K562 (cell line): Measurements from ENCODE around the gene PTPRM. TPM values are rescaled to one million over a fixed set of nuclear protein-coding genes. Genes with fewer than 3 reads are reported as not detected.

Experiments
- ATAC-seq: fragments of 200-7000 bp; cut with Tn5 transposase; 3 replicates; pipeline ENCODE4 v1.9.1; 2020; ENCODE audit warnings: moderate library complexity
- BruUV-seq: library from RNA; stranded (reverse); fragments of 400-500 nt; replicated peaks from 2 replicates; lab custom pipeline; 2021; lab: Mats Ljungman, UMichigan
- CTCF ChIA-PET: fragments of 300-600 bp; formaldehyde crosslinking; extraction: SDS; loops from one replicate; lab custom pipeline; 2021; ENCODE audit warnings: low intra/inter-chr PET ratio; lab: Yijun Ruan, JAX
- POLR2A ChIA-PET: fragments of 300-600, 350-650 bp; sonication (Branson Sonifier 250); formaldehyde crosslinking; extraction: SDS; loops from one replicate; lab custom pipeline; 2021; ENCODE audit warnings: antibody characterized with exemption, inconsistent platforms; lab: Yijun Ruan, JAX
- DNase-seq, 4 experiments: peaks; one replicate each; pipeline versions ENCODE4 v3.0.0 to v3.0.0-alpha.2; 2011 to 2018; ENCODE audit warnings: low spot score in 3 of 4, mixed read lengths in 3 of 4; ENCODE audit errors: extremely low read depth in 1 of 4
- FAIRE-seq: peaks from 2 replicates; lab custom pipeline; 2011; peaks lifted over from hg19 to GRCh38; lab: Jason Lieb, UNC
- H2AFZ ChIP-seq: 2 replicates; pipeline ENCODE4 v1.6.0; 2011; ENCODE audit warnings: low read depth, low read length, control low read depth, inconsistent platforms
- H3K27ac ChIP-seq: fragments of 200-600 bp; 3 replicates; pipeline ENCODE4 v1.8.0; 2011; ENCODE audit warnings: low read depth, mild to moderate bottlenecking, control low read depth, inconsistent platforms, low read length, moderate library complexity, mixed read lengths; ENCODE audit errors: extremely low read depth
- H3K27me3 ChIP-seq, 2 experiments: fragments of 300-600 bp in 1 of 2; 2 replicates in 1 of 2; 3 replicates in 1 of 2; pipeline versions ENCODE4 v1.6.0 to v1.8.0; 2011; ENCODE audit warnings: inconsistent platforms in 2 of 2, low read length in 2 of 2, mild to moderate bottlenecking in 1 of 2, mixed read lengths in 1 of 2, moderate library complexity in 1 of 2; ENCODE audit not compliant: control insufficient read depth in 2 of 2, insufficient read depth in 2 of 2
- H3K36me3 ChIP-seq: fragments of 300-600 bp; 3 replicates; pipeline ENCODE4 v1.8.0; 2011; ENCODE audit warnings: mild to moderate bottlenecking, low read length, inconsistent platforms; ENCODE audit not compliant: control insufficient read depth, insufficient read depth
- H3K4me1 ChIP-seq, 2 experiments: fragments of 200-600 bp in 1 of 2; replicated peaks in 1 of 2; 2 replicates in 1 of 2; 3 replicates in 1 of 2; pipeline versions ENCODE4 v1.5.1 to v1.8.0; 2011; ENCODE audit warnings: inconsistent platforms in 2 of 2, low read length in 2 of 2, mild to moderate bottlenecking in 1 of 2, mixed read lengths in 1 of 2, moderate library complexity in 1 of 2; ENCODE audit not compliant: control insufficient read depth in 2 of 2, insufficient read depth in 2 of 2
- H3K4me2 ChIP-seq: 2 replicates; pipeline ENCODE4 v1.6.1; 2011; ENCODE audit warnings: low read length, control low read depth, inconsistent platforms, mixed read lengths; ENCODE audit not compliant: insufficient read depth
- H3K4me3 ChIP-seq: fragments of 200-600 bp; sonication (generic), shearing (Covaris generic); 2 replicates; pipeline ENCODE4 v1.5.1; 2016; ENCODE audit warnings: control low read depth, inconsistent platforms
- H3K79me2 ChIP-seq: fragments of 200-600 bp; 3 replicates; pipeline ENCODE4 v1.8.0; 2011; ENCODE audit warnings: low read length, inconsistent platforms; ENCODE audit not compliant: control insufficient read depth, insufficient read depth
- H3K9ac ChIP-seq, 2 experiments: 2 replicates each; pipeline versions ENCODE4 v1.6.0 to v1.6.1; 2011; ENCODE audit warnings: low read depth in 2 of 2, low read length in 2 of 2, control low read depth in 1 of 2, inconsistent platforms in 1 of 2, mild to moderate bottlenecking in 1 of 2, mixed read lengths in 1 of 2; ENCODE audit not compliant: insufficient read depth in 1 of 2
- H3K9me1 ChIP-seq: one replicate; pipeline ENCODE4 v1.6.0; 2011; ENCODE audit warnings: inconsistent platforms, mild to moderate bottlenecking, low read length, moderate library complexity; ENCODE audit not compliant: control insufficient read depth, insufficient read depth
- H3K9me3 ChIP-seq: replicated peaks from 2 replicates; pipeline ENCODE4 v1.5.1; 2011; ENCODE audit warnings: low read depth, low read length, inconsistent platforms; ENCODE audit not compliant: control insufficient read depth, insufficient read depth
- H4K20me1 ChIP-seq: replicated peaks from 2 replicates; pipeline ENCODE4 v1.6.1; 2011; ENCODE audit warnings: low read length, inconsistent platforms, mixed read lengths; ENCODE audit not compliant: control insufficient read depth, insufficient read depth
- FOXK2 ChIP-seq, 2 experiments: fragments of 450-650 bp; IDR thresholded peaks in 1 of 2; conservative IDR thresholded peaks in 1 of 2; 2 replicates each; pipeline ENCODE4 v1.6.1; 2016; ENCODE audit warnings: low read depth in 2 of 2, mild to moderate bottlenecking in 1 of 2
- GTF2A2 ChIP-seq: IDR thresholded peaks from 2 replicates; pipeline ENCODE4 v1.6.1; 2016; ENCODE audit warnings: mild to moderate bottlenecking, missing genetic modification characterization, missing compliant biosample characterization
- HNRNPLL ChIP-seq: fragments of 200-400 bp; formaldehyde crosslinking; IDR thresholded peaks from 2 replicates; pipeline ENCODE4 v1.6.1; 2017; ENCODE audit warnings: low read length, low read depth, mild to moderate bottlenecking; ENCODE audit not compliant: poor library complexity, severe bottlenecking
- KHSRP ChIP-seq: fragments of 450-650 bp; IDR thresholded peaks from 2 replicates; pipeline ENCODE4 v1.6.1; 2017
- POLR2H ChIP-seq: IDR thresholded peaks from 2 replicates; pipeline ENCODE4 v1.6.1; 2016; ENCODE audit warnings: missing genetic modification characterization, low read depth, mild to moderate bottlenecking, control low read depth, missing compliant biosample characterization, moderate library complexity
- RBBP5 ChIP-seq: fragments of 200-600 bp; sonication (generic); IDR thresholded peaks from 2 replicates; pipeline ENCODE4 v1.6.1; 2012; ENCODE audit warnings: borderline replicate concordance, mild to moderate bottlenecking, low read length, control low read depth, inconsistent platforms; ENCODE audit not compliant: insufficient read depth, poor library complexity, severe bottlenecking
- TCF3 ChIP-seq: sonication (generic); formaldehyde crosslinking; IDR thresholded peaks from 2 replicates; pipeline ENCODE4 v1.4.0; 2020; ENCODE audit warnings: mild to moderate bottlenecking, missing genetic modification reagents
- TEAD1 ChIP-seq, 2 experiments: fragments of 450-650 bp in 1 of 2; sonication (generic) in 1 of 2; formaldehyde crosslinking; IDR thresholded peaks; 2 replicates each; pipeline versions ENCODE4 v1.4.0 to v1.8.0; 2020 to 2022; ENCODE audit warnings: mild to moderate bottlenecking in 2 of 2, missing genetic modification reagents in 1 of 2
- WGBS: fragments of 100-300 bp; shearing (Covaris generic); methylation state at CpG from one replicate; pipeline ENCODE4 v1.1.6; 2016; ENCODE audit warnings: low coverage, mixed read lengths; ENCODE audit not compliant: insufficient coverage; ENCODE audit errors: missing lambda C conversion rate; 5-methylcytosine and 5-hydroxymethylcytosine counted together
- in situ Hi-C: fragments of 300-500 bp; cut with MboI; formaldehyde crosslinking; loops from 4 replicates; pipeline ENCODE4 v1.15.0; 2018; ENCODE audit warnings: inconsistent platforms, mixed read lengths
- intact Hi-C: fragments of 100-400 bp; cut with micrococcal nuclease; formaldehyde crosslinking; loops from 2 replicates; pipeline ENCODE4 v1.14.2; 2022
- polyA plus RNA-seq, 8 experiments: library from polyadenylated mRNA; depleted of rRNA in 4 of 8; stranded (reverse) in 5 of 8; unstranded in 3 of 8; fragments of >200 nt; fragmentation: Nextera tagmentation in 2 of 8; fragmentation: Illumina TruSeq in 1 of 8; extraction: Ambion mirVana in 2 of 8; extraction: Trizol in 1 of 8; gene quantifications; 2 replicates each; pipeline versions ENCODE4 v1.2.1 to v1.2.3, GENCODE V29; 2011 to 2014; ENCODE audit warnings: inconsistent platforms in 1 of 8, missing spikeins in 1 of 8
- total RNA-seq, 7 experiments: library from RNA; depleted of rRNA in 6 of 7; stranded (reverse); fragments of >200 nt in 6 of 7; fragmentation: Illumina TruSeq in 2 of 7; extraction: Trizol in 2 of 7; gene quantifications; 2 replicates each; pipeline versions ENCODE4 v1.2.1 to v1.2.3, GENCODE V29; 2011 to 2021; ENCODE audit warnings: low replicate concordance in 1 of 7
- TF ChIP-seq, protein P1 (sequence below): sonication (generic); formaldehyde crosslinking; IDR thresholded peaks from 2 replicates; pipeline ENCODE4 v1.8.0; 2022; ENCODE audit warnings: missing genetic modification reagents, mild to moderate bottlenecking, borderline replicate concordance
- TF ChIP-seq, protein P2 (sequence below): sonication (generic); formaldehyde crosslinking; IDR thresholded peaks from 2 replicates; pipeline ENCODE4 v1.8.0; 2022; ENCODE audit warnings: mild to moderate bottlenecking, missing genetic modification reagents
- TF ChIP-seq, protein P3 (sequence below): fragments of 450-650 bp; conservative IDR thresholded peaks from 2 replicates; pipeline ENCODE4 v1.6.1; 2016; ENCODE audit warnings: missing genetic modification characterization, low read depth, mild to moderate bottlenecking, missing compliant biosample characterization, moderate library complexity
- TF ChIP-seq, protein P4 (sequence below): fragments of 450-650 bp; formaldehyde crosslinking; IDR thresholded peaks from 2 replicates; pipeline ENCODE4 v1.4.0; 2022; ENCODE audit warnings: missing genetic modification characterization
- TF ChIP-seq, protein P5 (sequence below), 2 experiments: fragments of 450-650 bp; IDR thresholded peaks; 2 replicates each; pipeline ENCODE4 v1.6.1; 2016

PTPRM gene
- total and polyA plus RNA-seq, 9 of the 15 experiments (the other 6 are each of a cell fraction or from before 2014, with no cell fraction given), result 0.03 to 0.16 (median 0.08) TPM; not detected in 3

DNA sequence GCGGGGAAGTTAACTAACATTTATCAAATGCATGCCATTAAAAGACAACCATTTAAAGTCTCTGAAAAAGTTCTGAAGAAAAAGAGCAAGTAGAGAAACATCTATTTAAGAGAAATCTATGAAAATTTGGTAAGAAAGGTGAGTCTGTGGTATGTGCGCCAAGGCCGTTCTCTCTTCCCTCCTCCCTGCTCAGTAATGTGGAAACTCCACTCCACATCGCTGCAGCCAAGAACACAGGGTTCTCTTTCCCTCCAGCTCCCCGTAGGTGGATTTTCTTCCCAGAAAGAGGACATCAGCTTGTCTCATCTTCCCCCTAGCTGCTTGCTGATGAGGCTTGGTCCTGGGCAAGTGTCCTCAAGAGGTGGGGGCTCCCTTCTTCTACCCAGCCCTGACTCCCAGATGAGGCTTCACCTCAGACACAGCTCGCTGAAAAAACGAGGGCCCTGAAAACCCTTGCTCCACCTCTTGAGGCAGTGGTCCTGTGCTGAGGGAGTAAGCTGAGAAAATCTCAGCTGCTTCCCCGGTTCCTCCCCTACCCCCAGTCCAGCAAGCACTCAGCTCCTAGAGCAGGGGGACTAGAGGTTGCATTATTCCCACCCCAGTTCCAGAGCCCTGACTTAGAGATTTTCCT is 45.8 kb upstream of the PTPRM start (continued):
- TF ChIP-seq, protein P1, sequence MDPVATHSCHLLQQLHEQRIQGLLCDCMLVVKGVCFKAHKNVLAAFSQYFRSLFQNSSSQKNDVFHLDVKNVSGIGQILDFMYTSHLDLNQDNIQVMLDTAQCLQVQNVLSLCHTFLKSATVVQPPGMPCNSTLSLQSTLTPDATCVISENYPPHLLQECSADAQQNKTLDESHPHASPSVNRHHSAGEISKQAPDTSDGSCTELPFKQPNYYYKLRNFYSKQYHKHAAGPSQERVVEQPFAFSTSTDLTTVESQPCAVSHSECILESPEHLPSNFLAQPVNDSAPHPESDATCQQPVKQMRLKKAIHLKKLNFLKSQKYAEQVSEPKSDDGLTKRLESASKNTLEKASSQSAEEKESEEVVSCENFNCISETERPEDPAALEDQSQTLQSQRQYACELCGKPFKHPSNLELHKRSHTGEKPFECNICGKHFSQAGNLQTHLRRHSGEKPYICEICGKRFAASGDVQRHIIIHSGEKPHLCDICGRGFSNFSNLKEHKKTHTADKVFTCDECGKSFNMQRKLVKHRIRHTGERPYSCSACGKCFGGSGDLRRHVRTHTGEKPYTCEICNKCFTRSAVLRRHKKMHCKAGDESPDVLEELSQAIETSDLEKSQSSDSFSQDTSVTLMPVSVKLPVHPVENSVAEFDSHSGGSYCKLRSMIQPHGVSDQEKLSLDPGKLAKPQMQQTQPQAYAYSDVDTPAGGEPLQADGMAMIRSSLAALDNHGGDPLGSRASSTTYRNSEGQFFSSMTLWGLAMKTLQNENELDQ, result no peak
- no peak for TF ChIP-seq KHSRP
- TF ChIP-seq TCF3 (CRISPR knock-in tag), result no peak
- TF ChIP-seq, protein P2, sequence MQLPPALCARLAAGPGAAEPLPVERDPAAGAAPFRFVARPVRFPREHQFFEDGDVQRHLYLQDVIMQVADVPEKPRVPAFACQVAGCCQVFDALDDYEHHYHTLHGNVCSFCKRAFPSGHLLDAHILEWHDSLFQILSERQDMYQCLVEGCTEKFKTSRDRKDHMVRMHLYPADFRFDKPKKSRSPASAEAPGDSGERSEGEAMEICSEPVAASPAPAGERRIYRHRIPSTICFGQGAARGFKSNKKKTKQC, result no peak
- TF ChIP-seq HNRNPLL, result no peak

DNA sequence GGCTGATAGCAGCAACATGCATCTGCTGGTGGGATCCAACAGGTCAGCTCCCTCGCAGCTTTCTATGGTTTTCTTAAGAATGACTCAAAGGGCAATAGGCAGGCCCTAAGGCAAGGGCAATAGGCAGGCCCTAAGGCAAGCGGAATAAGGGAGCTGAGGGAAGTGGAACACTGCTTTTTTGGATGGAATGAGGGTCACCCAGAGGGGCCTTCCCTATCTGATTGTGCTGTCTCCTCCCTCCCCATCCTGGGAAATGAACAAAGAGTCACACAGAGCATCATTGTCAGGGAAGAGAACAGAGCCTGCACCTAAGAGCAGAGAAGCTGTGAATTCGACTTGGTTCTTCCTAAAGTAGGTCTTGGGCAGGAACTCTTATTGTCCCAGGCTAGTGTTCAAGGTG is 43.3 kb upstream of the PTPRM start:
- peaks cover 0 to 9% of the 10 kb centered on the region in 2 experiments; a peak in 2 of 5 replicates for H3K27me3 ChIP-seq
- no peak for FAIRE-seq
- H4K20me1 ChIP-seq, result no peaks in the 10 kb centered on the region
- no peaks in the 10 kb centered on the region for H3K9me1 ChIP-seq
- no peak for DNase-seq
- BruUV-seq, result no TSS peak
- no peaks in the 10 kb centered on the region for H3K79me2 ChIP-seq
- 0% methylated on average over 3 of the region's 3 CpGs for WGBS
- intact Hi-C loops, result no loop called here
- H2AFZ ChIP-seq, result no peak overlapping the region
- no peak for ATAC-seq
- POLR2A ChIA-PET, result no interaction called here
- H3K4me1 ChIP-seq, result no peaks in the 10 kb centered on the region
- no peak overlapping the region for H3K27ac ChIP-seq
- no peak overlapping the region for H3K4me3 ChIP-seq
- no peak overlapping the region for H3K9ac ChIP-seq
- no peaks in the 10 kb centered on the region for H3K36me3 ChIP-seq
- CTCF ChIA-PET, result no interaction called here
- no peak overlapping the region for H3K4me2 ChIP-seq
- no peaks in the 10 kb centered on the region for H3K9me3 ChIP-seq
- in situ Hi-C loops, result no loop called here
- no peak for TF ChIP-seq RBBP5
- TF ChIP-seq, protein P3, sequence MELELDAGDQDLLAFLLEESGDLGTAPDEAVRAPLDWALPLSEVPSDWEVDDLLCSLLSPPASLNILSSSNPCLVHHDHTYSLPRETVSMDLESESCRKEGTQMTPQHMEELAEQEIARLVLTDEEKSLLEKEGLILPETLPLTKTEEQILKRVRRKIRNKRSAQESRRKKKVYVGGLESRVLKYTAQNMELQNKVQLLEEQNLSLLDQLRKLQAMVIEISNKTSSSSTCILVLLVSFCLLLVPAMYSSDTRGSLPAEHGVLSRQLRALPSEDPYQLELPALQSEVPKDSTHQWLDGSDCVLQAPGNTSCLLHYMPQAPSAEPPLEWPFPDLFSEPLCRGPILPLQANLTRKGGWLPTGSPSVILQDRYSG, result no peak
- TF ChIP-seq TEAD1 (CRISPR knock-in tag; IDR thresholded peaks at IDR 0.05), result no peak
- TF ChIP-seq POLR2H, result no peak
- TF ChIP-seq, protein P4, sequence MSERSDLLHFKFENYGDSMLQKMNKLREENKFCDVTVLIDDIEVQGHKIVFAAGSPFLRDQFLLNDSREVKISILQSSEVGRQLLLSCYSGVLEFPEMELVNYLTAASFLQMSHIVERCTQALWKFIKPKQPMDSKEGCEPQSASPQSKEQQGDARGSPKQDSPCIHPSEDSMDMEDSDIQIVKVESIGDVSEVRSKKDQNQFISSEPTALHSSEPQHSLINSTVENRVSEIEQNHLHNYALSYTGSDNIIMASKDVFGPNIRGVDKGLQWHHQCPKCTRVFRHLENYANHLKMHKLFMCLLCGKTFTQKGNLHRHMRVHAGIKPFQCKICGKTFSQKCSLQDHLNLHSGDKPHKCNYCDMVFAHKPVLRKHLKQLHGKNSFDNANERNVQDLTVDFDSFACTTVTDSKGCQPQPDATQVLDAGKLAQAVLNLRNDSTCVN (CRISPR knock-in tag), result no peak
- TF ChIP-seq, protein P5, sequence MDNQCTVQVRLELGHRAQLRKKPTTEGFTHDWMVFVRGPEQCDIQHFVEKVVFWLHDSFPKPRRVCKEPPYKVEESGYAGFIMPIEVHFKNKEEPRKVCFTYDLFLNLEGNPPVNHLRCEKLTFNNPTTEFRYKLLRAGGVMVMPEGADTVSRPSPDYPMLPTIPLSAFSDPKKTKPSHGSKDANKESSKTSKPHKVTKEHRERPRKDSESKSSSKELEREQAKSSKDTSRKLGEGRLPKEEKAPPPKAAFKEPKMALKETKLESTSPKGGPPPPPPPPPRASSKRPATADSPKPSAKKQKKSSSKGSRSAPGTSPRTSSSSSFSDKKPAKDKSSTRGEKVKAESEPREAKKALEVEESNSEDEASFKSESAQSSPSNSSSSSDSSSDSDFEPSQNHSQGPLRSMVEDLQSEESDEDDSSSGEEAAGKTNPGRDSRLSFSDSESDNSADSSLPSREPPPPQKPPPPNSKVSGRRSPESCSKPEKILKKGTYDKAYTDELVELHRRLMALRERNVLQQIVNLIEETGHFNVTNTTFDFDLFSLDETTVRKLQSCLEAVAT (IDR thresholded peaks at IDR 0.05), result no peak
- no peak for TF ChIP-seq GTF2A2 (tag)
- no peak for TF ChIP-seq FOXK2 (conservative IDR thresholded peaks at IDR 0.05 in 1 of 2, IDR thresholded peaks at IDR 0.05 in 1 of 2; ENCODE audit: low read depth in 2 of 2)
